NCI-H1105 (cell line): ENCODE data around the gene PET100.
"Not testable (repeated sequence)": the region's sequence is repeated elsewhere in the genome, so short reads cannot be mapped to it uniquely, and the experiment has no call there.

ENCODE experiments used
- DNase-seq: peaks from one replicate; lab custom pipeline; 2025; lab: John Stamatoyannopoulos, UW

PET100 gene

DNA sequence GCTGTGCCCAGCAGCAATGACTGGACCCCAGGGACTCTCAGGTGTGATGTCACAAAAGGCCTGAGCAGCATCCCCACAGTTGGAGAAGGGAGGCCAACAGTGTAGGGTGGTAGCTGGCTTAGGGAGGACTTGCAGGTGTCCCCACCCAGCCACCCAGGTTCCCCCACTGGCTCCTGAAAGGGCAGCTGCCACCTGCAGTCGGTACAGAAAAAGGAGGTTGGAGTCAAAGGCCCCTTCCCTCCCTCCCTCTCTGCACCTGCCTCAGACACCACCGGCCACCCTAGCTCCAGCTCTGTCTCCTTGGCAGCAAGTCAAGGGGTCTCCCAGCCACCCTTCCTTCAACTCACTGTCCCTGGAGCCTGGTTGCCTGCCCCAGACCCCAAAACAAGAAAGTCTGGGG is 4.1 kb downstream of the PET100 start, which contains the start of gene PCP2:
Gene PCP2, minus strand, starts transcription at position 22 of the 400 bp plus-strand sequence. CDS start 262 bp downstream, outside the sequence.
- no peak for DNase-seq

DNA sequence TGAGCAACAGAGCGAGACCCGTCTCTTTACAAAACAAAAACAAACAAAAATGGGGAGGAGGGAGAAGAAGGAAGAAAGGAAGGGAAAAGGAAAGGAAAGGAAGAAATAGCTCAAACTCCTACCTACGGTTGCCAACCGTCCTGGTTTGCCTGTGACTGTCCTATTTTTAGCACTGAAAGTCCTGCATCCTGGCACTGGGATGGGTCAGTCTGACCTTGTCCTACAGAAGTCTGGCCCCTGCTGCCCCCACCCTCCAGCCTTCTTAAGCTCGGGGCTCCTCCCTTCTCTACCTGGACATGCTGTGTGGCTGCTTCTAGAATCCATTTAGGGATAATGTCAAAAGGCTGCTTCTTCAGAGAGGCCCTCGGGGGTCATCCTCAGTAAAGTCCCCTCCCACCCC is 6.1 kb downstream of the PET100 start:
- no peak for DNase-seq

DNA sequence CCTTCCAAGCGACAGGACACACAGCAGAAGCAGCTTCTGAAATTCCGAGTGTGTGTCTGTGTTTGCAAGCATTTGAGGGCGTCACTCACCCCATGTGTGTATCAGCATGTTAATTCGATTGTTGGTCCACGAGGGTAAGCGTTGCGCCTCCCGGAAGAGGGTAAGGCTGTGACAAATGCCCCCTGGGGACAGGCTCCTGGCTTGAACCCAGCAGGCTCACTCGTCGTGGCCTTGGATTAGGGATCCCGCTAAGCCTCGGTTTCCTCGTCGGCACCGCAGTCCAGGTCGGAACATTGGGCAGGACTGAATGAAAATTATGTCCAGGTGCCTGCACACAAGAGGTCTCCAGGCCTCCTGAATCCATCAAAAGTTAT is 6.7 kb downstream of the PET100 start:
- DNase-seq = no peak

DNA sequence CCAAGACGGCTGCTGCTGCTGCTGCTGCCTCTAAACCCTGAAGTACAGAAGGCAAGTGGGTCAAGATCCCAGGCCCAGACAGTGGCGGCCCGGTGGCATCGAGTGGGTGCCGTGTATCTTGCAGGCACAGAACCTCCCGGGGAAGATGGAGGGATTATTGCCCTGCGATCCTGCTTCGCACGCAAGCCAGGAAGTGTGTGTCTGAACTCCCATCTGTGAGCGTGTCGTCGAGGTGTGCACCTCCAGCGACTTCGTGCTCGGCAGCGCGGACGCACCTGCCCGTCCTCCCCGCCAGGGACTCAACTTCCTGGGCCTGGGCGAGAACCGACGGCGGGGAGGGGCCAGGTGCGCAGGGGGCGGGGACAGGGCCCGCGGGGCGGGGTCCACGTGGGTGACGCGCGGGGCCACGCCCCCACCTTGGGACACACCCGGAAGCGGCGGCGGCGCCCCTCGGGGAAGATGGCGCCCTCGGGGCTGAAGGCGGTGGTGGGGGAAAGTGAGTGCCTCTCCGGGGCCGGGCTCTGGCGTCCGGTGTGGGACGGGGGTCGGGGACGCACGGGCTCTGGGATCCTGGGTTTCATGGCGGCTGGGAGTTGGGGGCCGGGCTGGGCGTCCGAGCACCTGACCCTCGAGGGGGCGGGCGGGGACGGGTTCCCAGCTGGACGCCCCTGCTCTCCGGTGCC is 7.2 kb downstream of the PET100 start, which contains the start of gene STXBP2:
Gene STXBP2, plus strand, starts transcription at position 420 of the 683 bp plus-strand sequence. Its CDS starts 40 bp downstream, at position 460.
- peak; percentile 79 for DNase-seq

DNA sequence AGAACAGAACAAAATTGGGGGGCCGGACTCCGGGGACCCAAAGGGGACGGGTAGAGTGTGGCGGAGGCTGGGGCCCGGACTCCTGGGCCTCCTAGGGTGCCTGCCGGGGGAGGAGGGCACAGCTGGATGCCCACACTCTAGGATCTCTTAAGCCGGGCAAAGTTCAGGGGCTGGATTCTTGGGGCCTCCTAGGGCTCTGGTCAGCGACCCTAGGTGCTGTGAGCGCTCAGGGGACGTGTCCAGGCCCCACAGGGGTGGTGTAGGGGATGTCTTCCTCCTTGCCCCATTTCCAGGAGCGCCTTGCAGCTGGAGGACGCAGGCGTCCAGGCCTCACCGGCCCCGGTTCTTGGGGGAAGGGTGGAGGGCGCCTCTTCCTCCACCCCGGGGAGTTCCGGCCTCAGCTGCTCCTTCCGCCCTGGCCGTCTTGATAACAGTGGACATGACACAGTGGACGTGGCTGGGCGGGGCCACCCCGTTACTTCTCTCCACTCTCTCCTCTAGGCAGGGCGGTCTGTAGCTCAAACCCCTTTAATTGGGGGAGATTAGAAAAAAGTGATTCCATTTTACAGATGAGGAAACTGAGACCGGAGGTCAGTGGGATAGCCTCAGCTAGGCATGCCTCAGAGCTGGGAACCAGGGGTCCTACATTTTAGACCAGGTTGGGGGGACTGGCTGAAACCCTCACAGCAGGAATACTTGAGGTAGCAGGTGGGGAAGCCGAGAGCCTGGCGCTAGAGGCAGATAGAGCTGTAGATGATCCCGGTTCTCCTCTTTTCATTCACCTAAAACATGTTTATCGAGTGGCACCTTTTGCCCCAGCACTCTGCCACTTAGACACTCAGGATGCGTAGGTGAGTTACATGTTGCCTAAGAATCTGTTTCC is 8.0 kb downstream of the PET100 start:
- DNase-seq = no peak

DNA sequence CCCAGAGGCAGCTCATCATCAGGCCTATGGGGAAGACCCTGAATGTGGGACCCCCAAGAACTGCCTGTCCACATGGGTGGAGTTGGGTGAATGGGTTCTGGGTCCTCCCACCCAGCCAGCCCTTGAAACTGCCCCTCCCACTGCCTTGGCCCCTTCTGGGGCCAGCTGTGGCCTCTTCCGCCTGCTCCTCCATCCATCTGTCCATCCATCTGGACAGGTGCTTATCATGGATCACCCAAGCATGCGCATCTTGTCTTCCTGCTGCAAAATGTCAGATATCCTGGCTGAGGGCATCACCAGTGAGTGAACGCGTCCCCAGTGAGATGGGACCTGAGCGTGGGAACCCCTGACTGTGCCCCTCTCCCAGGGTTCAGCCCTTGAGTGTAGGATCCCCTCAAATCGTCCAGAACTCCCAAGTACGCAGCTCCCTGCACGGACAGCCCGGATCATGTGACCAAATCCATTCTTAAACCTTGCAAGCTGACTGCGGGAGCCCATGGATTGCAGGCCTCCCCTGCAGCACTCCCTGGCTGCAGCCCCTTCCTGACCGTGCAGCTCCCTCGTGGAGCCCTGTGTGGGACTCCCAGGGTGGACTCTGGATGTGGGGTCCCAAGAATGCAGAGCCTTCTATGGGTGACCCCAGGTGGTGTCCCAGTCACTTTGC is 9.3 kb downstream of the PET100 start:
- no peak for DNase-seq

DNA sequence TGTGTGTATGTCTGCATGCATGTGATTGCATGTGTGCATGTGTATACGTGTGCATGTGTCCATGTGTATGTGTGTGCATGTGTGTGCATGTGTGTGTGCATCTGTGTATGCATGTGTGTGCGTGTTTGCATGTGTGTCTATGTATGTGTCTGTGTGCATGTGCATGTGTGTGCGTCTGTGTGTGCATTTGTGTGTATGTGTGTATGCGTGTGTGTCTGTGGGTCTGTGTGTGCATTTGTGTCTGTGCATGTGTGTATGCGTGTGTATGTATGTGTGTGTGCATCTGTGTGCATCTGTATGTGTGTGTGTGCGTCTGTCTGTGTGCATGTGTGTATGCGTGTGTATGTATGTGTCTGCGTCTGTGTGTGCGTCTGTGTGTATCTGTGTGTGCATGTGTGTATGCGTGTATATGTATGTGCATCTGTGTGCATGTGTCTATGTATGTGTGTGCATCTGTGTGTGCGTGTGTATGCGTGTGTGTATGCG is 10.3 kb downstream of the PET100 start:
- no peak for DNase-seq

DNA sequence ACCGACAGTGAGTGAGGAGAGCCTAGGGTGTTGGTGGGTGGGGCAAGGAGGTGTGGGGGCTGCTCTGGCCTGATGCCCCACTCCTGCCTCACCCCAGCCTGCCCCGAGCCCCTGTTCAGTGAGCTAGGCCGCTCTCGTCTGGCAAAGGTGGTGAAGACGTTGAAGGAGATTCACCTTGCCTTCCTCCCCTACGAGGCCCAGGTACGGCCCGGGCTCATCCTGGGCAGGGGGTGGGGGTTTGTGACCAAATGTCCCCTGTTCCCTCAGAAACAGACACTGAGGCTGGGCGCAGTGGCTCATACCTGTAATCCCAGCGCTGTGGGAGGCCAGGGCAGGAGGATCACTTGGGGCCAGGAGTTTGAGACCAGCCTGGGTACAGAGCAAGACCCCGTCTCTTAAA is 11.2 kb downstream of the PET100 start:
- no peak for DNase-seq

DNA sequence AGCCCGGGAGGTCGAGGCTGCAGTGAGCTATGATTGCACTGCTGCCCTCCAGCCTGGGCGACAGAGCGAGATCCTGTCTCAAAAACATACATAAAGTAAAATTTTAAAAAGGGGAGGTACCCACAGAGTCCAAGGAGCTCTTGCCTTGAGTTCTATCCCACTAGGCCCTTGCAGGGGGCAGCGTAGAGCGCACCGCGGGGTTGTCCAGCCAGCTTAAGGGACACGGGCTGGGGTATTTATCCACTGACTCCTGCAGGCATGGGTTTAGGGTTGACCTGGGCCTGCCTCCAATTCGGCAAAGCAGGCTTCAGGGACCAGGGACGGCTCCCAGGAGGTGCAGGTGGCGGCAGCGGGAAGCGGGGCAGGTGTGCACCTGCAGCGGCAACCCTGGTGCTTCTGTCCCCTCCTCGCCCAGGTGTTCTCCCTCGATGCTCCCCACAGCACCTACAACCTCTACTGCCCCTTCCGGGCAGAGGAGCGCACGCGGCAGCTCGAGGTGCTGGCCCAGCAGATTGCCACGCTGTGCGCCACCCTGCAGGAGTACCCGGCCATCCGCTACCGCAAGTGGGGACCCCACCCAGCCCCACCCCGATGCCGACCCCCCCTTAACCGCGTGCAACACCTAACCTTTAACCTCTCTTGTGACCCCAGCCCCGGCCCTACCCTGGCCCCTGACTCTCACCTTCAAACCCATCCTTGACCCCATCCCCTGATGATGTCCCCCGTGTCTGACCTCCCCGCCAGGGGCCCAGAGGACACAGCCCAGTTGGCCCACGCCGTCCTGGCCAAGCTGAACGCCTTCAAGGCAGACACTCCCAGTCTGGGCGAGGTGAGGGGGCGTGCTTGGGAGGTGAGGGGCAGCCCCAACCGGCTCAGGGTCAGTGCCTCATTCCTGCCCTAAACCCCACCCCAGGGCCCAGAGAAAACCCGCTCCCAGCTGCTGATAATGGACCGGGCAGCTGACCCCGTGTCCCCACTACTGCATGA is 12.0 kb downstream of the PET100 start:
- no peak for DNase-seq

DNA sequence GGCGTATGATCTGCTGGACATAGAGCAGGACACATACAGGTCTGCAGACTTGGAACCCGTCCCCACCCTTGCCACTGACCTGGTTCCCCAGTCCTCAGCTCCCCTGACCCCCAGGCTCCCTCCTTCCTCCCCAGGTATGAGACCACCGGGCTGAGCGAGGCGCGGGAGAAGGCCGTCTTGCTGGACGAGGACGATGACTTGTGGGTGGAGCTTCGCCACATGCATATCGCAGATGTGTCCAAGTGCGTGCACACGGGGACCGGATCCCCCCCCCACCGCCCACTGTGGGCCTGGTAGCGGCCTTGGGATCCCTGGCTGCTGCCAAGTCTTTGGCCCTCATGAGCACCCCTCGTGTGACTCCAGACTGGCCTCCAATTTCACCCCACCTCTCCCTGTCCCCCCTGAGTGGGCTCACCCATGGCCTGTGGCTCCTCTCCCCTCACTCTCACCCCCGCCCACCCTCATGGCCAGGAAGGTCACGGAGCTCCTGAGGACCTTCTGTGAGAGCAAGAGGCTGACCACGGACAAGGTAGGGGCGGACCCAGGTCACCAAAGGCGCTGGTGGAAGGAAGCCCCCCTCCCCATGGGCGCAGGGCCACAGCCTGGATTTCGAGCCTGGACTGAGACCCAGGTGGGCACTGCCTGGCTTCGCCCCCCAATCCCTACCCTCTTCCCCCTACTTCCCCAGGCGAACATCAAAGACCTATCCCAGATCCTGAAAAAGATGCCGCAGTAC is 12.9 kb downstream of the PET100 start:
- no peak for DNase-seq

DNA sequence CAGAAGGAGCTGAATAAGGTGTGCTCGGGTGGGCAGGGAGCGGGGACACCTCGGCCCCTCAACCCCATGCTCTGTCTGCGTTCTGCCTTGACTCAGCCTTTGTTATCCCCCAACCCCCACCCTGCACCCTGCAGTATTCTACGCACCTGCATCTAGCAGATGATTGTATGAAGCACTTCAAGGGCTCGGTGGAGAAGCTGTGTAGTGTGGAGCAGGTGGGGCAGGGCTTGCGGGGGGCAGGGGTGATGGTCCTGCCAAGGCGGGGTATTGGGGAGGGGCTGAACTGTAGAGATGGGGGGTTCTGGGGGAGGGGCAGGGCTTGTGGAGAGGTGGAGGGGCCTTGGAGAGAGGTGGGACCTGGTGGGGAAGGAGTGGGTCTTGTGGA is 13.4 kb downstream of the PET100 start:
- no peak for DNase-seq

DNA sequence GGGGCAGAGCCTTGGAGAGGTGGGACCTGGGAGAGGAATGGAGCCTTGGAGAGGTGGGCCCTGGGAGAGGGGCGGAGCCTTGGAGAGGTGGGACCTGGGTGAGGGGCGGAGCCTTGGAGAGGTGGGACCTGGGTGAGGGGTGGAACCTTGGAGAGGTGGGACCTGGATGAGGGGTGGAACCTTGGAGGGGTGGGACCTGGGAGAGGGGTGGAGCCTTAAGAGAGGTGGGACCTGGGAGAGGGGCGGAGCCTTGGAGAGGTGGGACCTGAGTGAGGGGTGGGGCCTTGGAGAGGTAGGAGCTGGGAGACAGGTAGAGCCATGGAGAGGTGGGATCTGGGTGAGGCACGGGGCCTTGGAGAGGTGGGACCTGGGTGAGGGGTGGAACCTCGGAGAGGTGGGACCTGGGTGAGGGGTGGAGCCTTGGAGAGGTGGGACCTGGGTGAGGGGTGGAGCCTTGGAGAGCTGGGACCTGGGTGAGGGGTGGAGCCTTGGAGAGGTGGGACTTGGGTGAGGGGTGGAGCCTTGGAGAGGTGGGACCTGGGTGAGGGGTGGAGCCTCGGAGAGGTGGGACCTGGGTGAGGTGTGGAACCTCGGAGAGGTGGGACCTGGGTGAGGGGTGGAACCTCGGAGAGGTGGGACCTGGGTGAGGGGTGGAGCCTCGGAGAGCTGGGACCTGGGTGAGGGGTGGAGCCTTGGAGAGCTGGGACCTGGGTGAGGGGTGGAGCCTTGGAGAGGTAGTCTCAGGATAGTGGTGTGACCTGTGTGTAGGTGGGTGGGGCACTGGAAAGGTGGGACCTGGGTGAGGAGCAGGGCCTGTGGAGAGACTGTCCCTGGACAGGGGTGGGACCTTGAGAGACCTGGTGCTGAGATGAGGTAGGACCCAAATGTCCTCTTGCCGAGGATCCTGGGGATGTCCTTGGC is 14.3 kb downstream of the PET100 start:
- DNase-seq = not testable (repeated sequence)

DNA sequence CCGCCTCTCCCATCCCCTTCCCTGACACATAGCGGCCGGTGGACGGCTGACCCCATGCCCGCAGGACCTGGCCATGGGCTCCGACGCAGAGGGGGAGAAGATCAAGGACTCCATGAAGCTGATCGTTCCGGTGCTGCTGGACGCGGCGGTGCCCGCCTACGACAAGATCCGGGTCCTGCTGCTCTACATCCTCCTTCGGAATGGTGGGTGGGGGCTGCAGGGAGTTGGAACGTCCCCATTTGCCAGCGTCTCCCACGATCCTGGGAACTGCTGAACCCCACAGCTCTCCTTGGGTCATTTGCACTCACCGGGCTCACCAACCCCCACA is 14.9 kb downstream of the PET100 start:
- no peak for DNase-seq

DNA sequence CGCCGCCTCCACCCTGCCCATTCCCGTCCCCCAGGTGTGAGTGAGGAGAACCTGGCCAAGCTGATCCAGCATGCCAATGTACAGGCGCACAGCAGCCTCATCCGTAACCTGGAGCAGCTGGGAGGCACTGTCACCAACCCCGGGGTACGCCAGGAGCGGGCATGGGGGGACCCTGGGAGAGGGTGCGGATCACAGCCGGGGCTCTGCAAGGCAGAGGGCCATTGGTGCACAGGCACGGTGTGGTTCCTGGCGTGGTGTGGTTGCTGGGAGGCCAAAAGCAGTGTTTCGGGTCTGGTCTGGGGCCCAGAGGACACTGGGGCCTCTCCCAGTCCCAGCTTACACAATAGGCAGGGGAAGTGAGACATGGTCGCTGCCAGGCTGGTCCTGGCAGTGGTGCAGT is 15.6 kb downstream of the PET100 start:
- DNase-seq = no peak

DNA sequence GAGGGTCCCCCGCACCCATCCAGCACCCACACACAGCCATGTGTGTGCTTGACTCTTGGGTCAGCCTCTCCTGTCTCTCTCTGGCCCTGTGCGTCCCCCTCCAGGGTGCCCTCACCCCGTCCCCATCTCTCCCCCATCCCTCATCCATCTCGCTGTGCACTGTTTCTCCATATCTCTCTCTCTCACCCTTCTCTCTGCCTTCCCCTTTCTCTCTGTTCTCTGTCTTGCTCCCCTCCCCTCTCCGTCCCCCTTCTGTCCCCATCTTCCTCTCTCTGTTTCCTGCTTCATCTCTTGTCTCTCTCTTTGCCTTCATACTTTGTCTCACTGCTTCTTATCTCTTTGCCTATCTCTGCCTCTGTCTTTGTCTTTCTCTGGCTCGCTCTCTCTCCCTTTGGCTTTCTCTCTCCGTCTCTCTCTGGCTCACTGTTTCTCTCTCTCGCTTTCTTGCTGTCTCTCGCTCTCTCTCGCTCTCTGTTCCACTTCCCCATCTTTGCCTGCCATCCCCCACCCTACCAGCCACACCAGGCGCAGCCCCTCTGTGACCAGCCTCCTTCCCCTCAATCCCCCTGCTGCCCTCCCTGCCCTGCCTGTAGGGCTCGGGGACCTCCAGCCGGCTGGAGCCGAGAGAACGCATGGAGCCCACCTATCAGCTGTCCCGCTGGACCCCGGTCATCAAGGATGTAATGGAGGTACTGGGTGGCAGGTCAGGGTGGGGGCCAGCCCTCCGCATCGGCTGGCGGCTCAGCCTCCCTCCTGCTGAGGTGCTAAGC is 16.2 kb downstream of the PET100 start:
- no peak for DNase-seq

DNA sequence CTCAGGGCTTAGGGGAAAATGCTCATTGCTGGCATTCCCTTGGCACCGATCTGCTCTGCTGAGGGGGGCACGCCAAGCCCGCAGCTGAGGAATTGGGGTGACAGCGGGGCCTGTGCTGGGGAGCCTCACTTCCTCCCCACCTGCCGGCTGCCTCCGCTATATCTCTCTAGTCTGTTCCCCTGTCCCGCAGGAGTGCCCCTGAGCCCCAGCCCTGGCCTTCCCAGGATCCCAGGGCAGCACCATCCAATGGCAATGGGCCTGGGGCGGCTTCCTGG is 16.8 kb downstream of the PET100 start:
- no peak for DNase-seq

DNA sequence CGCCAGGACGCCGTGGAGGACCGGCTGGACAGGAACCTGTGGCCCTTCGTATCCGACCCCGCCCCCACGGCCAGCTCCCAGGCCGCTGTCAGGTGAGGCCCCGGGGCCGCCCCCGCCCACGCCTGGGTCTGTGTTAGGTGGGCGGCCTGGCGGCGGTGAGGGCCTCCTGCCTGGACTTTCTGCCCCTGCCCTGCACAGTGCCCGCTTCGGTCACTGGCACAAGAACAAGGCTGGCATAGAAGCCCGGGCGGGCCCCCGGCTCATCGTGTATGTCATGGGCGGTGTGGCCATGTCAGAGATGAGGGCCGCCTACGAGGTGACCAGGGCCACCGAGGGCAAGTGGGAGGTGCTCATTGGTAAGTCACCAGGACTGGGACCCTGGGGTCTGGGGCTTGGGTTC is 17.6 kb downstream of the PET100 start:
- DNase-seq = no peak

DNA sequence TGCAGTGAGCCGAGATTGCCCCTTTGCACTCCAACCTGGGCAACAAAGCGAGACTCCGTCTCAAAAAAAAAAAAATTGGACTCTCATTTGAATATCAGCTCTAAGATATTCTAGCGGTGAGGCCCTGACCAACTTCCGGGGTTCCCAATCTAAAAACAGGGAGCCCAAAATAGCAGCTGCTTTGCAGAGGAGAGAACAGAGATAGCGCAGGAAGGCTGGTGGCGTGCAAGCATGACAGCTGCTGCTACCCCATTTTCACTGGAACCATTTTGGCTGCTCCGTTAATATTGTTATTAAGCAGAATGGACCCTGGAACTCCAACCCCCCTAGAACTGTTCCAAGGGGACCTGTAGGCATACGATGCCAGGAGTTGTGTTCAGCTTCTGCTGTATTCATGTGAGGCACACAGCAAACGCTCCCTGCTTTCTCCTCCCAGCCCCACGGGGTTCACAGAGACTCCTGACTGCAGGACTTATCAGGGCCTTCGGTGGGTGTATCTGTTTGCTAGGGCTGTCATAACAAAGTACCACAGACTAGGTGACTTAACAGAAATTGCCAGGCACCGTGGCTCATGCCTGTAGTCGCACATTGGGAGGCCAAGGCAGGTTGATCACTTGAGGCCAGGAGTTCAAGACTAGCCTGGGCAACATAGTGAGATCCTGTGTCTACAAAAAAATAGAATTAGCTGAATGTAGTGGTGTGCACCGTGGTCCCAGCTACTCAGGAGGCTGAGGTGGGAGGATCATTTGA is 18.8 kb downstream of the PET100 start:
- DNase-seq = no peak
